IMR-90 (cell line): ENCODE data around the gene ASB3. TPM values are rescaled to one million over a fixed set of nuclear protein-coding genes. Genes with fewer than 3 reads are reported as not detected.

Source experiments
- ATAC-seq: fragments of 200-7000 bp; cut with Tn5 transposase; 2 replicates; pipeline ENCODE4 v1.9.1; 2020; ENCODE audit warnings: low read depth, mild to moderate bottlenecking, moderate library complexity
- BruUV-seq: library from RNA; stranded (reverse); fragments of 400-500 nt; replicated peaks from 2 replicates; lab custom pipeline; 2021; lab: Mats Ljungman, UMichigan
- CTCF ChIA-PET: fragments of 300-600 bp; formaldehyde crosslinking; extraction: SDS; loops from one replicate; lab custom pipeline; 2021; ENCODE audit warnings: antibody characterized with exemption; lab: Yijun Ruan, JAX
- POLR2A ChIA-PET: fragments of 300-600 bp; sonication (Branson Sonifier 250); formaldehyde crosslinking; loops from one replicate; lab custom pipeline; 2022; ENCODE audit warnings: antibody characterized with exemption; ENCODE audit not compliant: unreplicated experiment; lab: Charles Lee
- DNase-seq: peaks from one replicate; pipeline ENCODE4 v3.0.0; 2013
- H2AFZ ChIP-seq: replicated peaks from 2 replicates; pipeline ENCODE3; 2013; ENCODE audit warnings: low read length, mild to moderate bottlenecking; ENCODE audit not compliant: poor library complexity
- H2AK5ac ChIP-seq: 2 replicates; pipeline ENCODE4 v1.6.1; 2013; ENCODE audit warnings: low read depth, low read length, inconsistent platforms
- H2AK9ac ChIP-seq: replicated peaks from 2 replicates; pipeline ENCODE3; 2013; ENCODE audit warnings: mild to moderate bottlenecking, low read depth, low read length, moderate library complexity; ENCODE audit not compliant: poor library complexity
- H2BK120ac ChIP-seq: 2 replicates; pipeline ENCODE4 v1.6.1; 2013; ENCODE audit warnings: low read depth, low read length, inconsistent platforms
- H2BK15ac ChIP-seq: 3 replicates; pipeline ENCODE4 v1.6.1; 2013; ENCODE audit warnings: low read depth, low read length, inconsistent platforms
- H2BK20ac ChIP-seq: 2 replicates; pipeline ENCODE4 v1.6.1; 2013; ENCODE audit warnings: low read depth, mild to moderate bottlenecking, inconsistent platforms, low read length, moderate library complexity
- H2BK5ac ChIP-seq: 2 replicates; pipeline ENCODE4 v1.6.1; 2013; ENCODE audit warnings: mild to moderate bottlenecking, low read depth, low read length, inconsistent platforms; ENCODE audit not compliant: poor library complexity, severe bottlenecking
- H3K14ac ChIP-seq: replicated peaks from 2 replicates; pipeline ENCODE4 v1.6.1; 2013; ENCODE audit warnings: low read depth, low read length, inconsistent platforms
- H3K18ac ChIP-seq: 2 replicates; pipeline ENCODE4 v1.6.1; 2013; ENCODE audit warnings: low read depth, low read length, control low read depth
- H3K23ac ChIP-seq: 2 replicates; pipeline ENCODE4 v1.6.1; 2013; ENCODE audit warnings: low read depth, low read length, inconsistent platforms
- H3K27ac ChIP-seq: 2 replicates; pipeline ENCODE4 v1.5.1; 2013; ENCODE audit warnings: mild to moderate bottlenecking, control low read depth, low read length; ENCODE audit not compliant: insufficient read depth
- H3K27me3 ChIP-seq: 2 replicates; pipeline ENCODE4 v1.6.1; 2013; ENCODE audit warnings: low read length; ENCODE audit not compliant: control insufficient read depth, insufficient read depth
- H3K36me3 ChIP-seq: 2 replicates; pipeline ENCODE4 v1.6.1; 2013; ENCODE audit warnings: low read length, mixed read lengths; ENCODE audit not compliant: control insufficient read depth, insufficient read depth
- H3K4ac ChIP-seq: 2 replicates; pipeline ENCODE4 v1.6.1; 2013; ENCODE audit warnings: low read depth, low read length, inconsistent platforms
- H3K4me1 ChIP-seq: 2 replicates; pipeline ENCODE4 v1.6.1; 2013; ENCODE audit warnings: low read length, mixed read lengths; ENCODE audit not compliant: control insufficient read depth, insufficient read depth
- H3K4me2 ChIP-seq: 2 replicates; pipeline ENCODE4 v1.6.1; 2013; ENCODE audit warnings: low read depth, mild to moderate bottlenecking, control low read depth, low read length, moderate library complexity
- H3K4me3 ChIP-seq: 2 replicates; pipeline ENCODE4 v1.5.1; 2013; ENCODE audit warnings: low read depth, mild to moderate bottlenecking, control low read depth, low read length, moderate library complexity; ENCODE audit not compliant: insufficient read depth
- H3K56ac ChIP-seq: 2 replicates; pipeline ENCODE4 v1.6.1; 2013; ENCODE audit warnings: low read length, inconsistent platforms; ENCODE audit not compliant: insufficient read depth; ENCODE audit errors: extremely low read depth
- H3K79me1 ChIP-seq, 2 experiments: 2 replicates each; pipeline ENCODE4 v1.6.1; 2013; ENCODE audit warnings: low read length in 2 of 2, inconsistent platforms in 1 of 2, low read depth in 1 of 2
- H3K9ac ChIP-seq: 2 replicates; pipeline ENCODE4 v1.6.1; 2013; ENCODE audit warnings: low read depth, low read length, control low read depth
- H3K9me1 ChIP-seq: 2 replicates; pipeline ENCODE4 v1.6.1; 2013; ENCODE audit warnings: low read length, inconsistent platforms; ENCODE audit not compliant: insufficient read depth
- H3K9me3 ChIP-seq: 2 replicates; pipeline ENCODE4 v1.6.1; 2013; ENCODE audit warnings: low read length; ENCODE audit not compliant: control insufficient read depth, insufficient read depth
- H4K20me1 ChIP-seq: 2 replicates; pipeline ENCODE4 v1.6.1; 2013; ENCODE audit warnings: low read length, inconsistent platforms; ENCODE audit not compliant: insufficient read depth
- H4K5ac ChIP-seq: 2 replicates; pipeline ENCODE4 v1.6.1; 2013; ENCODE audit warnings: mild to moderate bottlenecking, low read depth, low read length, control low read depth
- H4K8ac ChIP-seq, 2 experiments: 2 replicates each; pipeline ENCODE4 v1.6.1; 2013; ENCODE audit warnings: low read depth in 2 of 2, low read length in 2 of 2, control low read depth in 1 of 2, inconsistent platforms in 1 of 2
- H4K91ac ChIP-seq: 2 replicates; pipeline ENCODE4 v1.6.1; 2013; ENCODE audit warnings: low read depth, low read length, inconsistent platforms; ENCODE audit not compliant: insufficient read depth
- CHD1 ChIP-seq: IDR thresholded peaks from 2 replicates; pipeline ENCODE4 v1.6.1; 2012; ENCODE audit warnings: low read depth, low read length, improper control_type of control experiment
- NFE2L2 ChIP-seq: fragments of 150-350 bp; IDR thresholded peaks from 2 replicates; pipeline ENCODE4 v1.6.1; 2016; ENCODE audit warnings: low read depth, mild to moderate bottlenecking, low read length
- WGBS, 2 experiments: methylation state at CpG; one replicate each; pipeline versions ENCODE4 v1.1.5 to v1.1.7; 2013; ENCODE audit warnings: missing lambda C conversion rate in 2 of 2; ENCODE audit not compliant: insufficient read length in 1 of 2; ENCODE audit errors: extremely low coverage in 2 of 2; 5-methylcytosine and 5-hydroxymethylcytosine counted together
- dilution Hi-C: fragments of 300-500 bp; cut with HindIII; formaldehyde crosslinking; loops from one replicate; pipeline ENCODE4 v1.14.3; 2018; ENCODE audit warnings: low sequenced_read_pairs; ENCODE audit not compliant: unreplicated experiment
- in situ Hi-C: fragments of 300-500 bp; cut with MboI; formaldehyde crosslinking; loops from 3 replicates; pipeline ENCODE4 v1.14.3; 2019; ENCODE audit warnings: low sequenced_read_pairs, inconsistent platforms, mixed read lengths
- intact Hi-C: fragments of 100-400 bp; cut with micrococcal nuclease; formaldehyde crosslinking; loops from 2 replicates; pipeline ENCODE4 v1.10.0; 2022
- polyA plus RNA-seq, 3 experiments: library from polyadenylated mRNA; depleted of rRNA; stranded (reverse); fragments of >200 nt; gene quantifications; 2 replicates each; pipeline ENCODE4 v1.2.3, GENCODE V29; 2012; ENCODE audit warnings: low replicate concordance in 1 of 3
- total RNA-seq: library from RNA; depleted of rRNA; stranded (reverse); fragments of >200 nt; gene quantifications from 2 replicates; pipeline ENCODE4 v1.2.3, GENCODE V29; 2012

ASB3 gene
- total and polyA plus RNA-seq, 2 of the 4 experiments (the other 2 are of a cell fraction): 19.2 to 36.2 TPM

DNA sequence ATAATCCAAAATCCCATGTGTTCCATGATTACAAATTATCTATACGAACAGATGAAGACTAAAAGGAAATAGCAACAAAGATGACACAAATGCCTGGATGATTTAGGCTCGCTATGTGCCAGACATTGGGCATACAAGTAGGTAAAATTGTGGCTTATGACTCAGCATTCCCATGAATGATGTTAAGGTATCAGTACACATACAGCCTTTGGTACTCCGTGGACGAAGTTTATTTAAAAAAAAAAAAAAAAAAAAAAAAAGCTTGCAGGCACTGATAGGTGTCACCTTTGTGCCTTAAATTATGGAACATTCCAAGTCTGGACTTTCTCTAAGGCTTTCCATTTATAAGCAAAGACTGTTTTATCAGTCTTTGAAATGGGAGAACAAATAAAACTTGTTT lies 16.5 kb downstream of the ASB3 start:
- no peak overlapping the region for H4K5ac ChIP-seq
- no peak overlapping the region for H3K9ac ChIP-seq
- ChIA-PET CTCF (interaction anchor here (0.7 kb wide), 1 partner anchor 905 kb away, joined by 3 read pairs; no protein-coding TSS in a partner anchor), POLR2A (no interaction called here)
- H3K4me3 ChIP-seq: no peak overlapping the region
- peaks cover 10 to 51% of the 10 kb centered on the region in 2 experiments for H3K79me1 ChIP-seq
- intact Hi-C loops: no loop called here
- H2AK9ac ChIP-seq: no peak overlapping the region
- H3K4me1 ChIP-seq: no peaks in the 10 kb centered on the region
- no peak overlapping the region for H4K8ac ChIP-seq
- H3K27ac ChIP-seq: no peak overlapping the region
- no peak overlapping the region for H3K4me2 ChIP-seq
- dilution Hi-C loops: no loop called here
- WGBS, 2 experiments: no CpG with 5 or more reads among the region's 4 CpGs
- H4K20me1 ChIP-seq: no peaks in the 10 kb centered on the region
- no peak overlapping the region for H3K18ac ChIP-seq
- H3K9me3 ChIP-seq: no peaks in the 10 kb centered on the region
- H2AK5ac ChIP-seq: no peak overlapping the region
- no peak overlapping the region for H2BK120ac ChIP-seq
- no peak overlapping the region for H2AFZ ChIP-seq
- DNase-seq (no peak), ATAC-seq (no peak)
- no peaks in the 10 kb centered on the region for H3K9me1 ChIP-seq
- H2BK5ac ChIP-seq: no peak overlapping the region
- in situ Hi-C loops: no loop called here
- H3K27me3 ChIP-seq: no peaks in the 10 kb centered on the region
- no peak overlapping the region for H3K56ac ChIP-seq
- peak; percentile 45; the same call in 1 of the 2 replicates for TF ChIP-seq NFE2L2
- TF ChIP-seq CHD1: no peak
- H4K91ac ChIP-seq: no peak overlapping the region
- no peak overlapping the region for H3K4ac ChIP-seq
- H3K14ac ChIP-seq: no peak overlapping the region
- H3K23ac ChIP-seq: no peak overlapping the region
- BruUV-seq: no TSS peak
- no peak overlapping the region for H2BK20ac ChIP-seq
- no peaks in the 10 kb centered on the region; the same call in 1 of the 2 replicates for H3K36me3 ChIP-seq
- H2BK15ac ChIP-seq: no peak overlapping the region
